AG08395 (cell line): ENCODE results near the gene FRS2.
A peak's percentile ranks its signal among the peaks of the same experiment; 100 is the strongest.

ENCODE experiments used
- DNase-seq: peaks from one replicate; pipeline ENCODE4 v3.0.0; 2012; ENCODE audit warnings: mixed read lengths, low spot score

FRS2 gene

GRCh38 chr12:69501154-69501895, 31.1 kb downstream of the FRS2 start:
- peak; percentile 37 for DNase-seq

- DNase-seq: peak; percentile 23
Measured at GRCh38 chr12:69502345-69503081, 32.3 kb downstream of the FRS2 start.

- no peak for DNase-seq
Measured at GRCh38 chr12:69508091-69508490, 37.9 kb downstream of the FRS2 start.

GRCh38 chr12:69508621-69509020, 38.4 kb downstream of the FRS2 start:
- no peak for DNase-seq

GRCh38 chr12:69509308-69509736, 39.1 kb downstream of the FRS2 start:
- DNase-seq: peak; percentile 48

GRCh38 chr12:69509904-69510827, 40.0 kb downstream of the FRS2 start:
- DNase-seq: no peak

GRCh38 chr12:69511016-69511415, 40.8 kb downstream of the FRS2 start:
- no peak for DNase-seq

GRCh38 chr12:69511469-69512267, 41.5 kb downstream of the FRS2 start:
- no peak for DNase-seq

- no peak for DNase-seq
Measured at GRCh38 chr12:69512820-69513219, 42.6 kb downstream of the FRS2 start.

- DNase-seq: no peak
Measured at GRCh38 chr12:69513297-69513696, 43.1 kb downstream of the FRS2 start.

GRCh38 chr12:69514111-69514510, 43.9 kb downstream of the FRS2 start:
- no peak for DNase-seq

GRCh38 chr12:69514845-69515244, 44.7 kb downstream of the FRS2 start:
- DNase-seq: no peak

- no peak for DNase-seq
Measured at GRCh38 chr12:69515394-69515930, 45.3 kb downstream of the FRS2 start.

- no peak for DNase-seq
Measured at GRCh38 chr12:69516950-69517349, 46.8 kb downstream of the FRS2 start.

GRCh38 chr12:69517406-69517805, 47.2 kb downstream of the FRS2 start:
- no peak for DNase-seq

- DNase-seq: no peak
Measured at GRCh38 chr12:69519871-69520270, 49.7 kb downstream of the FRS2 start.

GRCh38 chr12:69523433-69524330, 53.5 kb downstream of the FRS2 start:
- no peak for DNase-seq

- DNase-seq: no peak
Measured at GRCh38 chr12:69524331-69524630, 54.1 kb downstream of the FRS2 start.

- DNase-seq: no peak
Measured at GRCh38 chr12:69524755-69525469, 54.7 kb downstream of the FRS2 start.
